HuH-7.5 (cell line): ENCODE data around the gene REPS2.
"Not testable (repeated sequence)": the region's sequence is repeated elsewhere in the genome, so short reads cannot be mapped to it uniquely, and the experiment has no call there.

Source experiments
- DNase-seq: peaks from one replicate; pipeline ENCODE4 v3.0.0; 2011; ENCODE audit warnings: low spot score

The REPS2 gene

DNA sequence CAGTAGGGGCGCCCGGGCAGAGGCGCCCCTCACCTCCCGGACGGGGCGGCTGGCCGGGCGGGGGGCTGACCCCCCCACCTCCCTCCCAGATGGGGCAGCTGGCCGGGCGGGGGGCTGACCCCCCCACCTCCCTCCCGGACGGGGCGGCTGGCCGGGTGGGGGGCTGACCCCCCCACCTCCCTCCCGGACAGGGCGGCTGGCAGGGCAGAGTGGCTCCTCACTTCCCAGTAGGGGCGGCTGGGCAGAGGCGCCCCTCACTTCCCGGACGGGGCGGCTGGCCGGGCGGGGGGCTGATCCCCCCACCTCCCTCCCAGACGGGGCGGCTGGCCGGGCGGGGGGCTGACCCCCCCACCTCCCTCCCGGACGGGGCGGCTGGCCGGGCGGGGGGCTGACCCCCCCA is 18.5 kb downstream of the REPS2 start:
- DNase-seq = not testable (repeated sequence)

DNA sequence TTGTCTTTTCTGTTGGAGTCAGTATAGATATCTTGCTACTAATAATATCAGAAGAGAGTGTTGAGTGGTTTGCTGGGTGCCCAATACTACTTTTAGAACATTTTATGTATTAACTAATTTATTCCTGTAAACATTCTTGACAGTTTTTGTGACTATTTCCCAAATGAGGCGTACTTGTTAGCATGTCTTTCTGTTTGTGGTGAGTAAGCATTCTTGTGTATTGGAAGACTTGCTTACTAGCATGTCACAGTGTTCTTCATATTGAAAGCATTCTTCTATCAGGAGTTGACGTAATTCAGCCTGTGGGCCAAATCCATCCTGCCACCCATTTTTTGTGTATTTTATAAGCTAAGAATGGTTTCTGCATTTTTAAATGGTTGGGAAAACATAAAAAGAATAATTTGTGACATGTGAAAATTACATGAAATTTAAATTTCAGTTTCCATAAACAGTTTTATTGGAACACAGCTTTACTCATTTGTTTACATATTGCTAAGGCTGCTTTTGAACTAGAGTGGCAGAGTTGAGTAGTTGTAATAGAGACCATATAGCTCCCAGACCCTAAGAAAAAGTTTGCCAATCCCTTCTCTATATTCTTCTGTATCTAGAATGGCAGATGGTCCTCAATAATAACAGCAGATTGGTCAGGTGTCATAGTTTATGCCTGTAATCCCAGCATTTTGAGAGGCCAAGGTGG is 20.4 kb downstream of the REPS2 start:
- DNase-seq = no peak

GRCh38 chrX:16968753-16969152 is 22.3 kb downstream of the REPS2 start:
- DNase-seq = not testable (repeated sequence)

GRCh38 chrX:16970977-16971376 is 24.5 kb downstream of the REPS2 start:
- DNase-seq = no peak

- no peak for DNase-seq
These were observed 25.2 kb downstream of the REPS2 start for GRCh38 chrX:16971694-16972093.

DNA sequence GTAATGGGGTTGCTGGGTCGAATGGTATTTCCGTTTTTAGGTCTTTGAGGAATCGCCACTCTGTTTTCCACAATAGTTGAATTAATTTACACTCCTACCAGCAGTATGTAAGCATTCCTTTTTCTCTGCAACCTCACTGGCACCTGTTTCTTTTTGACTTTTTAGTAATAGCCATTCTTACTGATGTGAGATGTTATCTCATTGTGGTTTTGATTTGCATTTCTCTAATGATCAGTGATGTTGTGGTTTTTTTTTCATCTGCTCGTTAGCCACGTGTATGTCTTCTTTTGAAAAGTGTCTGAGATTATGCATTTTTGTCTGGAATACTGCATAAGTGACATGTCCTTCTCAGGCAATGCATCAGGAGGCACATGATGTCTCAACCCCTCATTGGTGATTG is 28.8 kb downstream of the REPS2 start:
- no peak for DNase-seq

DNA sequence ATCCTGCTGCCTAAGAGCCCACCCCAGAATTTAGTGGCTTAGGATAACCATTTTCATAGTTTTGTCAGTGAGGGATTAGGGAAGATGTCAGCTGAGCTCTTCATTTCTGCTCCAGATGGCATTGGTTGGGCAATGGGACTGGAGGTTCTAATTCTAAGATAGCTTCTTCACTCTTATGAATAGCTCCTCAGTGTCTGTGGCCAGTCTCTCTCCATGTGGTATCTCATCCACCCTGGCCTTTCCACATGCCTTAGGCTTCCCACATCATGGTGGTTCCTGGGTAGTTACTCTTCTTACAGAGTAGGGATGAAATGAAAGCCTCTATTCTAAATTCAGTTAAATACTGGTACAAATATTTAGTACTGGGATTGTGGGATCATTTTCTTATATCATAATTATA is 31.3 kb downstream of the REPS2 start:
- DNase-seq = no peak

DNA sequence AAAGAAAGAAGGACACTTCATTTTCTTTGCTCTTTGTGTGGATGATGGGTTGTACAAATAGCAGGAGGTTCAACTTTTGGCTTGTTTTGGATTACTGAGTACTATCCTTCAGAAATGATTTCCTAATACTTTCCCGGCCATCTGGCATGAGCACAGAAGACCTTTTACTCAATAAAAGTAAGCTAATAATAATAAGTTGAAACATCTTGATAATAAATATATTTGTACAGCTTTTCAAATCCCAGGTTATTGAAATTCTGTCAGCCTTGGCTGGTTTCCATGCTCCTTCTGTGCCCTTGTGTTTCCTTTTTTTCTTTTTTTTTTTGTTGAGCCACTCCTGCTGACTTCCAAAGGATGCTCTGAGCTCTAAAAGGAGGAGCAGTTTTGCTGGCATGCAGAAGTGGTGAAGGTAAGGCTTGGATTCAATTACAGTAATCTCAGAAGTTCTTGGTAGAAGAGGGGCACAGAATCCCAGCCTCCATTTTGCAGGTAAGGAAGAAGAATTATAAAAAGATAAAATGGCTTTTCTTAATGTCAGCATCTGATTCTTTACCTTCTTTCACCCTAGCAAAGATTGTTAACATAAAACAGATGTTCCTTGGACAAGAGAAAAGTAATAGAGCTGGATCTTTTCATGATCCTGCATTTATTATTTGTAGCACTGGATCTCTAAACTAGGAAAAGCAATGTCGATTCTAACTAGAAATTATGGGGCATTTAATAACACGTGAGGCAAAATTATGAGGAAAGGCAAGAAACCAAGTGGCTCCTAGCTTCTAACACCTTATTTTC is 31.9 kb downstream of the REPS2 start:
- no peak for DNase-seq

DNA sequence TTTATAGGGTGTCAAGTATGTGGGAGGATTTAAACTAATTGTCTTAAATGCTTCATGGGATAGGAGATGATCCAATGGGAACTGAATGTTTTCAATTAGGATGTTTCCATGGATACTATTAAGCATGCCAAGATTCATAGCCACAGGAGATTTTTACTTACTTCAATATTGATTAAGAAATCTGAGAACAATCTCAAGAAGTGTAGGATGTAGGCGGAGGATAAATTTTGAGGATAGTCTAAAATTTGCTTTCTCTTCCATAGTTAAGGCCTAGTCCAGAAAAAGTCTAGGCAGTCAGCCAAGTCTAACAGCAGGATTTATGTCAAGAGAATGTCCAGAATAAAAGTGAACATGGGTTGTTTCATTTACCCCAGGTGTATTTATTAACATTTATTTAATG is 32.8 kb downstream of the REPS2 start:
- no peak for DNase-seq

- DNase-seq = no peak
These were observed 34.8 kb downstream of the REPS2 start for GRCh38 chrX:16981209-16981608.

- DNase-seq = no peak
These were observed 35.5 kb downstream of the REPS2 start for GRCh38 chrX:16981980-16982379.

GRCh38 chrX:16983051-16983450 is 36.6 kb downstream of the REPS2 start:
- DNase-seq = no peak

GRCh38 chrX:16985286-16985685 is 38.8 kb downstream of the REPS2 start:
- no peak for DNase-seq

DNA sequence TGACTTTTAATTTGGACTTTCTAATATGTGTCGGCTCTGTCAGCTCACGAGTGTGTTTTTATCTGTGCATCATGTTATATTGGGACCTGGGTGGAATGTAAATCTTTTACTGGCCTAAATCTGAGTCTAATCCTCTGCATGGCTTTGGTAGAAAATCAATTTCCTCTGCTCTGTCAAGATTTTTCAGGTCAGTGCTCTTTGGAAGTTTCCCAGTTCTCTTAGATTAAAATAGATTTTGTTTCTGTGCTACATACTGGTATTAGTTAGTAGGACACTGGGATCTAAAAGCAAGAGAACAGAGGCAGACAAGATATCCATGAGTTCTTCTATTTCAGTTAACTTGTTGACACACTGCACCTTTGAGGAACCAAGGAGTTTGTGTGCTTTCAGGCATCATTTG is 39.7 kb downstream of the REPS2 start:
- no peak for DNase-seq

GRCh38 chrX:16989750-16990149 is 43.3 kb downstream of the REPS2 start:
- no peak for DNase-seq

- no peak for DNase-seq
These were observed 44.4 kb downstream of the REPS2 start for GRCh38 chrX:16990839-16991238.

GRCh38 chrX:16992445-16992844 is 46.0 kb downstream of the REPS2 start:
- no peak for DNase-seq

GRCh38 chrX:16992951-16993350 is 46.5 kb downstream of the REPS2 start:
- DNase-seq = no peak

DNA sequence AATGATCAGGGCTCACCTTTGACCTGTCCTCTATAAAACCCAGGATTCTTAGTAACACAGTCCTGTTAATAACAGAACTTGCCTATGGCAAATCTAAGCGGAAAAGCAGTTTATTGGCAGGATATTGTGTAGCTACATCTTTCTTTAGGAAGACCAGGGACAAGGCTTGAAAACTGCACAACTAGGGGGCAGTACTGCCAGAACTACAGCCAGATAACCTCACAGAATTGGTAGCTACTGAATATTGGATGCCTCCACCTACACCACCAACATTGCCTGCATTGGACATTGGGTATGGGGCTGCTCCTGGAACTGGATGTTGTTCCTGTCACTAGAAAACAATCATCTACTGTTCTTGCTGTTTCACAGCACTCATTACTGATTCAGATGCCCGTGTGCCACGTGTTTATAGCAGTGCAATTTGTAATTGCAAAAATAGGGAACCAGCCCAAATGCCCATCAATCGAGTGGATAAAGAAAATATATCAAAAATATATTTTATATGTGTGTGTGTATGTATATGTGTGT is 47.4 kb downstream of the REPS2 start:
- DNase-seq = no peak

GRCh38 chrX:16994736-16995135 is 48.3 kb downstream of the REPS2 start:
- no peak for DNase-seq

- DNase-seq = no peak
These were observed 50.9 kb downstream of the REPS2 start for GRCh38 chrX:16997313-16997712.

DNA sequence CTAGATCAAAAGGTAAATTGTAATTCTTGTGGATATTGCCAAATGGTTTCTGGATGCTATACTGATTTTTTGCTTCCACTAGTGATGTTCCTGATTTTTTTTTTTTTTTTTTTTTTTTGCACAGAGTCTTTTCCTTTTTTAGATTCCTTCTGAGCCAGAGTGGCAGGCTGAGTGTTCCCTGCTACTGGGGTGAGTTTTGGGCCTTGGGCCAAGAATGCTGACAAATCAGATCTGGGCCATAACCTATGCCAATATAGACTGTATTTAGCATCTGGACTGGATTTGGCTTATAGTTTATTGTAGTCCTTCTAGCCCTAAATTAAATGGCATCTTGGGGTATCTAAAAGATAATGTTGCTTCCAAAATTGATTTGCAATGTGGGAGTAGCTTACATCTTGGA is 52.8 kb downstream of the REPS2 start:
- no peak for DNase-seq

- no peak for DNase-seq
These were observed 54.3 kb downstream of the REPS2 start for GRCh38 chrX:17000751-17001150.
